ENCODE results near the gene ULK3.

Gene ULK3

GRCh38 chr15:74822233-74822632, 20.7 kb downstream of the ULK3 start:
- no peak for DNase-seq (ENCODE audit: low read depth)

DNA sequence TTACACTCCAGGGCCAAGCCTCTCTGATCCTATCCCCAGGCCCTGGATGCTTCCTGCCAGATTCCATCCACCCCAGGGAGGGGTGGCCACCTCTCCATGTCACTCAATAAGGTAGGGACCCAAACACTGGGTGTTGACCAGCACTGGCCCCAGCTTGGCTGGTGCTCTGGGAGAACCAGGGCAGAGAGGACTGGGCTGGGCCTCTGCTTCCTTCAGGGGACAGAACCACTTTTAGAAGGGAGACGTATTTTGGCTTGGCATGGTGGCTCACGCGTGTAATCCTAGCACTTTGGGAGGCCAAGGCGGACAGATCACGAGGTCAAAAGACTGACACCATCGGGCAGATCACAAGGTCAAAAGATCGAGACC, 21.2 kb downstream of the ULK3 start:
- no peak for DNase-seq (ENCODE audit: low read depth)

GRCh38 chr15:74821091-74821789, 21.7 kb downstream of the ULK3 start:
- no peak for DNase-seq (ENCODE audit: low read depth)

- no peak for DNase-seq (ENCODE audit: low read depth)
These were observed 22.9 kb downstream of the ULK3 start for GRCh38 chr15:74820056-74820455.

DNA sequence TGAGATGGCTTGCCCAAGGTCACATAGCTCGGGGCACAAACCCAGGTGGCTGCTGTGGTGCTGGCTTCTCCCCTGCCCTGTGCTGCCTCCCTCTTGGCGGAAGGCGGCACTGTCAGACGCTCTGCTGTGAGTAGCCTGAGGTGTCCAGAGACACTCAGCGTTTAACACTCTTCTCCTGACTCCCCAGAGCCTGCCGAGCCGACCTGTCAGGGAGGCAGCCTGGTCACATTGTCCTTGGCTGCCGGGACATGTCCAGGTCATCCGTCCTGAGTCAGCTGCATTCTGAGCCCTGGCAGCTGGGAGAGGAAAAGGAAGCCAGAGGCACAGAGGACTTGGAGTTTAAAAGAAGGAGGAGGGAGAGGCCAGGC, 25.6 kb downstream of the ULK3 start:
- no peak for DNase-seq (ENCODE audit: low read depth)

DNA sequence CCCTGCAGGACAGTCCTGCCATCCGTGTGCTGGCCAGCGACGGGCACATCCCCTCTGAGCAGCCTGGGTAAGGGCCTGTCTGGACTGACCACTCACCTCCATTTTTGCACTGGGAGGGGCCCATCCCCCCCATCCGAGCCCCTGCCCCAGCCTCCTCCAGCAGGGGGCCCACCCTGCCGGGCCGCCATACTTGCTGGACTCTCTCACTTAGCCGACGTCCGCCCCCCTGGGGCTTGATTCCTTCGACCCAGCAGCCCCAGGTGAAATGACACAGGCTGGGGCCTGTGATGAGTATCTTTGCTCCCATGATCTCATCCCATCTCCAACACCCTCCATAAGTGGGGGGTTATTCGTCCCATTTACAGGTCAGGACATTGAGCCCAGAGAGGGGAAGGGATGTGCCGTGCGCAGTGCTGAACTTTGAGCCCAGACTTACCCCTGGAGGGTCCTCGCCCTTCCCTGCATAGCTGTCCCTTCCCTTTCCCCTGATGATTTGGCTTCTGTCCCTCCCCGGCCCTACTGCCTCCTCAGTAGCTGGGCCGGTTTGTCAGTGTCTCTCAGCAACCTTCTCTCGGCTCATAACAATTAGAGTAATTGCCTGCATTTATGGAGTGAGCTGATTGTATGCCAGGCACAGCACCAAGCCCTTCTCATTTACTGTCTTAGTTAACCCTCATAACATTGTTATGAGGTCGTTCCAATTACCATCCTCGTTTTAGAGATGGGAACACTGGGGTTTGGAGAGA, 26.2 kb downstream of the ULK3 start:
- no peak for DNase-seq (ENCODE audit: low read depth)

- DNase-seq (ENCODE audit: low read depth): no peak
These were observed 27.0 kb downstream of the ULK3 start for GRCh38 chr15:74815961-74816360.

- no peak for DNase-seq (ENCODE audit: low read depth)
These were observed 27.6 kb downstream of the ULK3 start for GRCh38 chr15:74815121-74815934.

DNA sequence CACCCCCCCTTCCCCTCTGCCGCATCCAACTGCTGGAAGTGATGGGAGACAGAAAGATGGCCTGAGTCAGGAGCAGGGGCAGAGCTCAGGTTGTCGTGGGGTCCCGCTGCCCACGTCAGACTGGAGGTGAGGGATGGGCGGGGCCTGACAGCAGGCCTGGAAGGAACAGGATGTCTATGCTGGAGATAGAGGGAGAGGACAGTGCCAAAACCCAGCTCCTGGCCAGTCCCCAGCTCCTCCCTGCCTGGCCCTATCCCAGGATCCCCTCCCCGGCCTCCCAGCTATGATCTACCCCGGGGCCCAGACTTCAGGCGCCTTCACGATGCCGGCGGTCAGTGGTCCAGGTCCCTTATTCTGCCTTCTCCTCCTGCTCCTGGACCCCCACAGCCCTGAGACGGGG, 30.4 kb downstream of the ULK3 start, which contains the start of gene LMAN1L:
TSS of gene LMAN1L (plus strand) at position 303 of the 400 bp plus-strand sequence. CDS start at position 323, 20 bp downstream.
- DNase-seq (ENCODE audit: low read depth): no peak

- DNase-seq (ENCODE audit: low read depth): no peak
These were observed 33.0 kb downstream of the ULK3 start for GRCh38 chr15:74809956-74810355.

DNA sequence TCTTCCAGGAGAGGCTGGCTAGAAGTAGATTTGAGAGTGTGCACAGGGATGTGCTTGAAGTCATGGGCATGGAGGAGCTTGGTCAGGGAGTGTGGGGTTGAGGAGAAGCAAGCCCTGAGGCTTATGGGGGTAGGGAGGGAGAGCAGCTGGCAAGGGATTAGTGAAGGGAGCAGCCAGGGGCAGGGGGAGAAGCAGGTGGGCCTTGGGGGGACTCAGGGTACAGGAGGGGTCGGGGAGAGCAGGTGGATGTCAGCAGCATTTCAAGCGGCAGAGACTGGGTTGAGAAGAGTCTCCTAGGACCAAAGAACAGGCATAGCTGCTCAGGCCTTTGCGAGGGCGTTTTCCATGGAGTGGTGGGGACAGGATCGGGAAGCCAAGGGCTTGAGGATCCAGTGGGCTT, 33.7 kb downstream of the ULK3 start:
- no peak for DNase-seq (ENCODE audit: low read depth)

DNA sequence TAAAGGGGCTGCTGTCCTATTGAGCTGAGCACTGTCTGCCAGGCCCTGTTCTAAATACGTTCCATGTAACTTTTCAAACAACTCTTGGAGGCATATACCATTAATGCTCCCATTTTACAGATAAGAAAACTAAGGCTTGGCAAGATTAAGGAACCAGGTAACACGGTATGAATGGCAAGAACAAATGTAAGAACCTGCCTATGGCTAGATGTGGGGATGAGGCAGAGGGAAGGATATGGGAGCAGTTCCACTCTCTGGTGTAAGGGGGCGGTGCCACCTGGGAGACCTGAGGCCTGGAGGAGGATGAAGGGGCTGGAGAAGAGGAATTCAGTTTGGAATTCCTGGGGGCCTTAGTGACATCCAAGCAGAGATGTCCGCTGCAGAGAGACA, 34.1 kb downstream of the ULK3 start:
- no peak for DNase-seq (ENCODE audit: low read depth)

GRCh38 chr15:74808078-74808839, 34.7 kb downstream of the ULK3 start:
- no peak for DNase-seq (ENCODE audit: low read depth)

- no peak for DNase-seq (ENCODE audit: low read depth)
These were observed 35.7 kb downstream of the ULK3 start for GRCh38 chr15:74807282-74807681.

GRCh38 chr15:74804935-74805334, 38.0 kb downstream of the ULK3 start:
- no peak for DNase-seq (ENCODE audit: low read depth)

GRCh38 chr15:74802862-74803447, 40.0 kb downstream of the ULK3 start:
- DNase-seq (ENCODE audit: low read depth): no peak

GRCh38 chr15:74802290-74802689, 40.7 kb downstream of the ULK3 start:
- no peak for DNase-seq (ENCODE audit: low read depth)

GRCh38 chr15:74801311-74801997, 41.5 kb downstream of the ULK3 start:
- no peak for DNase-seq (ENCODE audit: low read depth)

- no peak for DNase-seq (ENCODE audit: low read depth)
These were observed 42.3 kb downstream of the ULK3 start for GRCh38 chr15:74800559-74801094.

- DNase-seq (ENCODE audit: low read depth): peak; percentile 75
These were observed 42.9 kb downstream of the ULK3 start for GRCh38 chr15:74799856-74800558.

Measured in stimulated activated CD8-positive, alpha-beta memory T cell treated with anti-CD3 and anti-CD28 coated beads, Interleukin-12 subunit alpha, Interleukin-12 subunit beta, amount 100 ng/mL, for 1 hour (primary cell).